Islet precursor cell (in vitro differentiated cells): ENCODE results near the gene ERG.

Source experiments
- DNase-seq: peaks from one replicate; pipeline ENCODE4 v3.0.0-alpha.2; 2018

The ERG gene, protein sequence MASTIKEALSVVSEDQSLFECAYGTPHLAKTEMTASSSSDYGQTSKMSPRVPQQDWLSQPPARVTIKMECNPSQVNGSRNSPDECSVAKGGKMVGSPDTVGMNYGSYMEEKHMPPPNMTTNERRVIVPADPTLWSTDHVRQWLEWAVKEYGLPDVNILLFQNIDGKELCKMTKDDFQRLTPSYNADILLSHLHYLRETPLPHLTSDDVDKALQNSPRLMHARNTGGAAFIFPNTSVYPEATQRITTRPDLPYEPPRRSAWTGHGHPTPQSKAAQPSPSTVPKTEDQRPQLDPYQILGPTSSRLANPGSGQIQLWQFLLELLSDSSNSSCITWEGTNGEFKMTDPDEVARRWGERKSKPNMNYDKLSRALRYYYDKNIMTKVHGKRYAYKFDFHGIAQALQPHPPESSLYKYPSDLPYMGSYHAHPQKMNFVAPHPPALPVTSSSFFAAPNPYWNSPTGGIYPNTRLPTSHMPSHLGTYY

DNA sequence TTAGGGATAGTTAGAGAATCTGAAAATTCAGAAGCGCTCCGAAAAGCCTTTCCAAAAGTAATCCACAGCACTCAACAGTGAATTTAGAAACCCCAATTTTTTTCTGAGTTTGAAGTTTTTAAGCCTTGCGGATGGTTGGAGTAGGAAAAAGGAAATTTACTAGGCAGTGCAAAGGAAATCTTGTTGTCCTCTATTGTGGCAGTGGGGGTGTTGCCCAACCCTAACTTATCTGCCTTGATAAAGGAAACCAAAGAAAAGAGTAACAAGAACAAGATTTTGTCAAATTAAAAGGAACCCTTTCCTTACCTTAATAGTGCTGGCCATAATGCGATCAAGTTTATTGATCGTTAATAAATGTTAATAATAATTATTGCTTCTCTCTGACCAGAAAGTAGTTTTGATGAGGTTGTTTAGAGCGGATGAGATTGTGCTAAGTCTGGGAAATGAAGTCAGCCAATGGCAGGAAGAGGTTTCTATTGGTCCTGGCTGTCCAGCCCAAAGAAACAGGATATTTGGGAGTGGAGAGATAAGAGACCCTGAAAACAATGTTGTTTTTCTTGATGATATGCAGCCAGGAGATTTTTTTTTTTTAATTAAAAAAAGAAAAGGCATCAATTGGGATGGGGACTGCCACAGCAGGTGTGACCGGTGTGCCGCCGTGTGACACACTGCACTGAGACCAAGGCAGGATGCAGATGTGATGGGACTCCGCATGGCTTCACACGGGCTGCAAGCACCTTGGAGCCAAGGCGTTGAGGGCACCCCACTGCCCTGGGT is at the start of gene ERG:
Gene ERG, minus strand, starts transcription at position 421 of the 777 bp plus-strand sequence. Its CDS starts 97 bp downstream, at position 324.
- no peak for DNase-seq

DNA sequence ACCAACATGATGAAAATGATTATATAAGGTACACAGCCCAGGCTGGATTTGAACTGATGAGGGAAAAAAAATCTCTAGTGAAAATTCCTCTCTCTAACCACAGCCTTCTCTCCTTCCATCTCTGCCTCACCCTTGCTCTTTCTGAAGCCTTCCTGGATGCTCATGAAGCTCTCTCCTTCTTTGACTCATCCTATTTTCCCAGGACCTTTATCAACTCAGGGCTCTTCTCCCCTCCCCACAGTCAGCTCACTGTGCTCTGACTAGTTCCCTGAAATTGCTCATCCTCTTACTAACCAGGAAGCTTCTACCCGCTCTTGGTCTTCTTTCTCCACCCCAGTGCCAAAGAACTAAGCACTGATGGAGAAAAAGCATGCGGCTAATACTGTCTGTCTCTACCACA is 46.4 kb upstream of the ERG start:
- no peak for DNase-seq

DNA sequence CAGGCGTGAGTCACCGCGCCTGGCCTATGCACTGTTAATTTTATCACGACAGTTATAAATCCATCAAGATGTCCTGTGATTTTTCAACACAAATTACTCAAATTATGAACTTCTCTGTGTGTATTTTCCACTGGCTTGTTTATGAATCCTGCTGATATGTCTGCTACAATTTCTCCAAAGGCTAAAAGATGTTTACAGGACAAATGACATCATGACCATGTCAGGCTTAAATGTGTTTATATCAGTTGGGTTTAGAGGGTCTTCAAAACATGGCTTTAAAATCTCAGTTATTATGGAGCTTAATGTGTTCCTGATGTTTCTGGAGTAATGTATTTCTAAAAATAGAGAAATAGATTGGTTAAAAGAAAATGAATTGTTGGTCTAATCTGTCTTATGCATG is 44.0 kb upstream of the ERG start:
- DNase-seq: no peak

DNA sequence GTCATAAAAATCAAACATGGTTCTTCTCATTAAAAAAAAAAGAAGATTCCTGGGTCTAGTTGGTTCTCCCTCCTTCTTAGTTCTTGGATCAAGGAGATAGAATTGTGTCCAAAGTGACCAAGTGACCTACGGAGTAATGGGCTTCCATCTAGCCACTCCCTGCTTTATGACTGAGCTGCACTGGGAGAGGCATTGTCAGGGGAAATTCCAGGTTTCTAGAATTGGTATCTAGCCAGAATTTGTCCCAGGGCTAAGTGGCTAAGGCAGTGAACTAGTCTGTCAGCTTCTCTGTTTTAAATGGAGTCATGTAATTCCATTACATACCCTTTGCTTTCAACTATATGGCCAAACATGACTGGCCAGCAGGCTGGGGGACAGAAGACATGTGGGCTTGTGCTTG is 40.1 kb upstream of the ERG start:
- no peak for DNase-seq

DNA sequence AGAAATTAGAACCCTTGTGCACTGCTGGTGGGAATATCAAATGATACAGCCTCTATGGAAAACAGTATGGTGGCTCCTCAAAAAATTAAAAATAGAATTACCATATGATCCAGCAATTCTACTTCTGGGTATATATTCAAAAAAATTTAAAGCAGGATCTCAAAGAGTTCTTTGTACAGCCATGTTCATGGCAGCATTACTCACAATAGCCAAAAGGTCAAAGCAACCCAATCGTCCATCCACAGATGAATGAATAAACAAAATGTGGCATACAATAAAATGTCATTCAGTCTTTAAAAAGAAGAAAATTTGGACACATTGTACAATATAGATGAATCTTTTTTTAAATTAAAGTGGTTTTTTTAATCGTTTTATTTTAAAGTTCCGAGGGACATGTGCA is 36.3 kb upstream of the ERG start:
- no peak for DNase-seq

DNA sequence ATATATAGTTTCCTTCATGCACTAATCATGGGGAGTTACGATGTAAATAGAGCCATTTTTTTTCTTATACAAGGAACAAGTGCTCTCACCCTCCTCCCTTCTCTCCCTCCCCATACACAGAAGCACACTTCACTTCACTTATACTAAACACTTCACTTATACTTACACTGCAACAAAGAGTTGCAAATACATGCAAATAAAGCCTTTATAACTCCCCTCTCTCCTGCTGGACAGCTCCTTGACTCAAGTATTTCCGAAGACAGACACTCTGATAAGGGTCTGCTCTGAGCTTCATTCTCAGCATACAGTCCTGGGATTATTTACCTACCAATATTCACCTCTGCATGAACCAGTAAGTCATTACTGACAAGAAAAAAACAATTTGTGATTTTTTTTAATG is 35.6 kb upstream of the ERG start:
- no peak for DNase-seq

DNA sequence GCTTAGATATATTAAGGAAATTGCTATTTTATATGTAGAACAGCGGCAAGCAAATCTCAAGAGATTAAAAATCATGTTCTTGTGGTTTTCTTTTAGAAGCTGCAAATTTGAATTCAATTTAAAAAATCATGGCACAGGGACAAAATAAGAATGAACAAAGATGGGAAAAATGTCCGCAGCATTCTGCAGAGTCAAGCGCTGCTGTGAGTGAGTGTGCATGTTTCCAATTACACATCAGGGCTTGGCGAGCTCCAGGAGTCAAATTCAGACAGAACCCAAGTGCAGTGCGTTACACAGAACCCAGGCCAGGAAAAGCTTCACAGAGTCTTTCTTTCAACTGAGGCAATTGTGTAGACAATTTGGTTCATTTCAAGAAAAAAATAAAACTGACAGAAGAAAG is 33.3 kb upstream of the ERG start:
- DNase-seq: no peak

DNA sequence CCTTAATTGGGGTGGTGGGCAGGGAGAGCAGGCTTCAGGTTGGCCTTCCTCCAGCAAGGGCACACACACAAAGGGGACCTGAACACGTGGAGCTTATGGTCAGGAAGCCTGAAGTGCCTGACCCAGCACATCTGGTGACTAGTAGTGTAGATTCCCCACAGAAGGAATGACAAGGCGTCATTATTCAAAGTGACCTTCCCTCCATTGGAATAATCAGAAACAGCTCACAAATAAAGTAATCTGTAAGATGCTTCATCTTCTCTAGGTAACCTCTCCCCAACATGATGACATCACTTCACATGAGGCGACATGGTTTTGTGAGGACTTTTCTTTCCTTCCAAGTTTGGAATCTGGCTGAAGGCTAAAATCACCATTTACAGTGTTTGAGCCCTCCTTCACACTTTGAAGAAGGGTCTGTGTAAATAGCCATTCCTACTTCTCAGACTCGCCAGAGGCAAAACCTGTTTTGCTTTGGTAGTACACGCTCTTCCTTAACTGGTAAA is 32.8 kb upstream of the ERG start:
- no peak for DNase-seq

DNA sequence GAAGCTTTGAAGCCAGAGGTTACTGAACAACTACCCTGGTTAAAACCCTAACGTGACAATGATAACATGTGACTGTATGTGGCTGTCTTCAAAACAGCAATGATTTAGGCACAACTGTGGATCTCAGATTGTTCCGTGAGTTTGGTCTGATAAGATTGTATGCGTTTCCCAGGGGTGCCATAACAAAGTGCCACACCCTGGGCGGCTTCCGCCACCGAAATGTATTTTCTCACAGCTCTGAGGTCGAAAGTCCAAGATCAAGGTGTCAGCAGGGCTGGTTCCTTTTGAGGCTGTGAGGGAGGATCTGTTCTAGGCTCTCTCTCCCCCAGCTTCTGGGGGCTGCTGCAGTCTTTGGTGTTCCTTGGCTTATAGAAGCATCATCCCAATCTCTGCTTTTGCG is 29.5 kb upstream of the ERG start:
- DNase-seq: no peak

DNA sequence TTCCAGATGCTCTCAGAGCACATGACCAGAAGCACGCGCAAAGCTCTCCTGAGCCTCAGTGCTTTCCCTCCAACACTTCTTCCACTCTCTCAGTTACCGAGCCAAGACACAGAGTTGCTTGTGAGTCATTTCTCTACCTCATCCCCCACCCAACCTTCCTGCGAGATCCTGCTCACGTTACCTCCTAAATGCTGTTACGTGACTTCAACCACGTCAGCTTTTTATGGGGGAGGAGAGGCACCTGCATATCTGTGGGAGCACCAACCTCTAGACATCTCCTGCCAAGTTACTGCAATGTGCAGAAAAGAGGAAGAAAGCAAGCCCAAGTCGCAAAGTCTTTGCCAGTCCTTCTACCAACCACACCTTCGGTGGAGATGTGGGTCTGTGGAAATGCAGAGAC is 27.2 kb upstream of the ERG start:
- DNase-seq: no peak

DNA sequence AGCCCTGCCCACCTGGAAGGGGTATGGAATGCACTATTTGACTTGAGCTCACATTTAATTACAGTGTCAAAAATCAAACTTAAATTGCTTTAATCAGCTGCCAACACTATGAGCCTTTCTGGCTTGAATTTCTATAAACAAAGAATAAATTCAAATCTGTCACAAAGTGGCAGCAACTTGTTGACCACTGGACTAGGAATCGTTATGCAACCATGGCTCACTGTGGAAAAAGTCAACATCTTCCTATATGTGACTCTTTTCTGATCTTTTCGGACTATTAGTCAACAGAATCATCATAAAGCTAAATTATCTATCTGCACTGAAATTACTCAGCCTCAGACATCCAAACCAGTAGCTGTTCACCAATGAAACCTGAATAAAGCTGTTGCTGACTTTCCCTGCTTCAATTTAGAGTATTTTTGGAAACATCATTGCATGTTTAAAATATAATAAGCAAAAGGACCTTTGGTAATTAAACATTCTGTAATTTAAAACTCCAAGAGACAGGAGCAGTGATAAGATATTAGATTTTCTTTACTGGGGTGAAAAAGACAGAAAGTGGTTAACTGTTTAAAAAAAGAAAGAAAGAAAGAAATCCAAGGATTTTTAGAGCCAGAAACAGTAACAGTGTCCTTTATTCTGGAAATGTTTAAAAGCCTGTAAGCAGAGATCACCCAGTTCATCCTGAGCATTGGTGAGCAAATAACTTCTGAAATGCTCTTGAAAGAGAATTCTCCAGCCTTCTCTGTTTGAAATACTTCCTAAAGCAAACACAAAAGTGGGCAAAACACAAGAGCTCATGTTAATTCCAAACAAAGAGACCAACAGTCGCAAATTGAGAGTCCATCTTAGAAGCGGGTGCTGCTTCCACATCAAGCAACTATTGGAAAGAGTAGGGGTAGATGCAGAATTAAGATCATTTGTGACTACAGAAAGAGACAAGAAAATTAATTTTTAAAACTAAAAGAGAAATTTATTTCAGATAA is 26.2 kb upstream of the ERG start:
- no peak for DNase-seq

DNA sequence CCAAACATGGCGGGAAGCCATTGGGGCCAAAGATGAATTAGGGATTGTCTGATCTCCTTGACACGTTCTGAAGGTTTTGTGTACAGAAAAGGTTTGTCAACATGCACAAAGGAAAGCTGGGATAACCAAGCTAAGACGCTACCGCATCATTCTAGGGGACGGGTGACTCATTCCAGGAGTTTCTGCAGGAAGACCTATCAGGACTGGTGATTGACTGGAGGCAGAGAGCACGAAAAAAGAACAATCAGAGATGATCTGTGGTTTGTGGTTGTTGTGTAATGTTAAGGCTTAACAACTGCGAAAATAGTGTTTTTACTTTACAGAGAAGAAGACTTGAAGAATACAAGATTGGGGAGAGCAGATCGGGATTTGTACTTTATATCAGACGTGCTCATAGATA is 22.2 kb upstream of the ERG start:
- DNase-seq: no peak

DNA sequence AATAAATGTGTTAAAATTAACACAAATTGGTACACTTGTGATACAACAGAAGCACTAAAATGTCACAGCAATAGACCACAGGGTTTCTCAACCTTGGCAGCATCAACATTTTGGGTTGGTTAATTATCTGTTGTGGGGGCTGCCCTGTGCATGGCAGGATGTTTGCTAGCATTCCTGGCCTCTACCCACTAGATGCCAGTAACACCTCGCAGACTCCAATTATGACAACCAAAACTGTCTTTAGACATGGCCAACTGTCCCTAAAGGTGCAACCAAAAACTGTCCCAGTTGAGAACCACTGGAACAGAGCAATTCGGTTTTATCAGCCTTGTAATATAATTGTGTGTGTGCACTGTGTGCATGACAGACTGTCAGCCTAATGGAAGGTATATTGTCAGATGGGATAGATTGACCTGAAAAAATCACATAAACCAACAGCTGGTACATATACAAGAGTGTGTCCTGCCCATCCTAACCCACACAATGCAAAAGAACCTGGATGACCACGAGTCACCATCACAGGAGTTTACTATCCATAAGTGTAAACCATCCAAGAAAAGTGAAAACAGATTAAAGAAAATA is 13.5 kb upstream of the ERG start:
- no peak for DNase-seq

DNA sequence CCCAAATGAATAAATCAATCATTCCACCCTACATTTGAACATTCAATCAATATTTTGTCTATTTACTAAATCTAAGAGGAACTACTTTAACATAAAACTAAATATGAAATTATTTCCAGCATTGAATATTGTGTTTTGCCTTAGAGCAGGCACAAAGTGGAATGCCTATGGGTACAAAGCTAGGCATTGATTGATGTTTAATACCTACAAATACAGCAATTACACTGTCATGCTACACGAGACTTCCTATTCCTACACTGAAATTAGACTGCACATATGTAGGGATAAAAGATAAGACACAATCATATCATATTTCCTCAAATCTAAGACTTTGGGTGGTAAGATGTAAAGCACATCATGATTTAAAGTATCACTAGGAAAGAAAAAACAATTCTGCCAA is 12.9 kb upstream of the ERG start:
- DNase-seq: no peak

DNA sequence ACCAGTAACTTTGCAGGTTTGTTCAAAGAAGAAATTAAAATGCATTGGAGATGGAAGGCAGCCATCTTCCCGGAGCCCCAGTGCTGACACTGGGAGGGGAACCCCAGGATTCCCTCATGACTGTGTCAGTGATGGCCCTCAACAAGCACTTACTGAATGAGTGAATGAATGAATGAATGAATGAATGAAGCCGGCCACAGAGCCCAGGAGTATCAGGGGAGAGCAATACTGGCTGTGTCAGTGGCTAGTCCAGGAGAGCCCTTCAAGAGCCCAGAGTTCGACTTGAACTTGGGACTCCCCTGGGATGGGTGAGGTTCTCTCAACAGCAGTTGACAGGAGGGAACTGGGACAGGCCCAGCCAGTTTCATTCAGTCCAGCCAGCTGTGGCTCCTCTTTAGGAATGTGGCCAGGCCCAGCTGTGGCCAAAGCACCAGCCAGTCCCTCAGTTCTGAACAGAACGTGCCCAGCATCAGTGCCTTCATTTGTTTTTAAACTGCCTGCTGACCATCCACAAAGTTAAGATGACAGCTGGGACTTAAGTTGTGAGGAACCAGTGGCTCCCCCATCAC is 9.2 kb upstream of the ERG start:
- no peak for DNase-seq

DNA sequence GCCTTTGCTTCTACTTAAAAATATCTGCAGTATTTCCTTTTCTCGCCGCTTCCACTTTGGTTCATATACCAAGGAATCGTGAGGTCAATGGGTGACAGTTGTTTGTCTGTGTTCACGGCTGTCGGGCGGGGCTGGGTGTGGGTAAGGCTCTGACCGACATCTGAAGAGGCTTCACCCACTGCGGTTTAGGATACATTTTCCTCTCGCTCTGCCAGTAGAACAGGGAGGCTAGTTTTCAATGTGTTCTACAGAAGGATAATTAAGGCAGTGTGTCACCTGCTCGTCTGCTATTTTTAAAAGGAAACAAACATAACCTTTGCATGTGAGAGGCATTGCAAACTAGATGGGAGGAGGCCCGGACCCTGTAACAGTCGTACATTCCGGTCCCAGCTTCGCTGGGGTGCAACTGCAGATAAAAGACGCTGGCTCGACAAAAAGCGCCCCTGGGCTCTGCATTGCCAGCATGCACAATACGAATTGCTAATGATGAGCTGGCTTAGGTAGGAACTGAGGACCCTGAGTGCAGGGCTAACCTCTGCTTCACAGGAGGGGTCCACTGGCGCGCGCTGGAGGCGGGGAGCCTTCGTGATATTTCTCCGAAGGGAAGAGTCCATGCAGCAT is 8.5 kb upstream of the ERG start:
- no peak for DNase-seq

DNA sequence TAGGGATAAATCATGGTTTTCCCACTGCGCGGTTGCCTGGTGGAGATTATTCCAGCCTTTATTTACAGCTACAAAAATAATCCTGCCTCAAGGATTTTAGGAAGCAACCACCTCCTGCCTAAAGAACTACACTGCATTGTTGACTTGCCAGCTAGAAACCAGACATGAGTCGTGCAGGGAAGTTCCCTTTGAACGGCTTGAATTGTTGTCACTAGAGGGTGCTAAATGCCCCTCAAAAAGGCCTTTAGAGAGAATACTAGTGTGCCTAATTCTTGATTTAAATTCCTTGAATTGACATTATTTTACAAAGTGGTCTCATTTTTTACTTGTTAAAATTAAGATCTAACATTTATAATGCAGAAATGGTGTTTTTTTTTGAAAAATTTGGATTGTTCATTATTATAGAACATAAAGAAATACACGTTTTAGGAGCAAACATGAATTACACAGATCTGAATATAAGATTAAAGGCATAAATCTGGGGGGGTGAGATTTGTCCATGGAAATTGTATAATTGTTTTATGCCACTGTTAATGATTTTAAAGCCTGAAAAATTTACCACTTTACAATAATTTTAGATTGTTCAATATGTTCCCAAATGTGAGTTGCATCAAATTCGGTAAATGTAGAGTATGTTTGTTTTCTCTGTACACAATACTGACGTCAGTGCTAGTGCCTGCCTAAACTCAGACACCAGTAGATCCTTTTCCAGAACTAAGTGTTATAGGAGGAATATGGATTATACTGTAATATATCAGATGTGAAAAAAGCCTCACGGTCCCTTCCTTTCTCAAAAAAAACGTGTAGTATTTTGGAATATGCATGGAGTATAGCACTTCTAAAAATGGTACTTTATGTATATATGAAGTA is 7.6 kb upstream of the ERG start:
- peak; percentile 65 for DNase-seq

DNA sequence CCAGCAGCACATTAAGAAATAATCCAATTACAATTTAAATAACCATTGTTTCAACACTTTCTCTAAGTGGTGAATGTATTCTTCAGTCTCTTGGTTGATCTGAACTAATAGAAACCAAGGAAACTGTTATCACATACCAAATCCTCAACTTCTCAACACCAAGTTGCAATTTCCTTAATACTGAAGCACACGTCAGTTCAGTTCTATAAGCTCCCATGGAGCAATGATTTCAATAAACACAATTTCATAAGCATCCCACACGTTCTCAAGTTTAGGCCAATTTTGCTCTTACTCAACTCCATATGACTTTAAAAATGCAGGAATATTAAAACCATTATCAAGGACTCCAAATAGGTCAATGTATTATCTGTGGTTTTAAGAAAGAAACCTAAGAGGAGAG is 5.8 kb upstream of the ERG start:
- DNase-seq: no peak

DNA sequence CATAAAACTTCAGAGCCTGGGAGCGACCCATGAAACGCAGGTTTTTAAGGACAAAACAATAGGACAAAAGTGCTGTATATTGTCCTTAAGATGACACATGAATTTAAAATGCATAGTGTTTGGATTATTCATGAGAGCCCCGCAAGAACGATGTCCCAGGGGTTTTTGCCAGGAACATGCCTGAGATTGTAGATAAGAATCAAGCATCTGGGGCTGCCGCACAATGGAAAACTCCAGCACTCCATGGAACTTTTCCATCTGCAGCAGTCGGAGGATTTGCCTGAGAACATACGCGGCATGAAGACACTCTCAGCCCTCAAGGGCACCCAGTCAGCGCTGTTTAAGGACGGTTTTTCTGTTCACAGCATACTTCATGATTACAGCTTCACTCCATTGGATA is 5.3 kb upstream of the ERG start:
- DNase-seq: peak; percentile 69

DNA sequence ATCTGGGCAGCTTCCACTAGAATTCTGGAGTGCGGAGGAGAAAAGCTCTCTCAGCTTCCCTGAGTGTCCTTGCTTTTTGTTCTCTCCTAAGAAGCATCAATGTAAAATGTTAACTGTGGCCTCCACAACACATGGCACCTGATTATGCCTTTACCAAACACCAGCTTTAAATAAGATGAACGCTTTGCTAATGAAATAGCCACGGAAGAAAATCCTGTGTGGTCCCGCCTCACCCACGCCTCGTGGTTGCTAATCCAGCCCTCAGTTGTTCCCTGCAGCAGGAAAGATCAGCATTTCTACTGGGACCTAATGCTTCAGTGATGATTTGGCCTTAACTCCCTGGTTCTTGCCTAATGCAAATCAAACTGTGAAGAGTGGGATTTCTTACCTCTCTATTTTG is 1.8 kb upstream of the ERG start:
- no peak for DNase-seq

DNA sequence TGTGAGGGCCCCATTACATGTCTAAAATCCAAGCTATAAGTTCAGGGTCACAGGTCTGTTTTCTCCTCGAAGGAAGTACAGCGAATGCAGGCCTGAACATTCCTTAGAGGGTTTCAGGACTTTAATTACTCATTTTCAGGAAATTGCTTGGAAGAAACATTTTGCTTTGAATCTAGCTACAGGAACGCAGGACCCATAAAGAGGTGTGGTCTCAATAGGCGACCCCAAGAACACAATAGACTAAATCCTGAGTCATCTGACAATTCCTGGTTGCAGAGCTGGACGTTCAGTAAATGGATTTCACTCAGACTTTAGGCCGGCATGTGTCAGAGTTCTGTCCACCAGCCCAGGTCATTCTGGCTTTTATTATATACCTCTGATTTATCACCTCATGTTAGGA is 1.0 kb upstream of the ERG start:
- DNase-seq: no peak
